Superior temporal gyrus (tissue), 1 donor: Measurements from ENCODE around the gene AJAP1.

Source experiments
- DNase-seq: peaks from one replicate; pipeline ENCODE4 v3.0.0-alpha.2; 2016; ENCODE audit errors: extremely low spot score

AJAP1 gene

GRCh38 chr1:4770713-4771112 is 116.3 kb downstream of the AJAP1 start:
- DNase-seq, result no peak

GRCh38 chr1:4771267-4771666 is 116.9 kb downstream of the AJAP1 start:
- DNase-seq, result no peak

GRCh38 chr1:4771721-4772120 is 117.3 kb downstream of the AJAP1 start:
- no peak for DNase-seq

- DNase-seq, result no peak
Measured at GRCh38 chr1:4772294-4773010, 118.0 kb downstream of the AJAP1 start.

GRCh38 chr1:4773226-4773625 is 118.8 kb downstream of the AJAP1 start:
- DNase-seq, result no peak

- DNase-seq, result no peak
Measured at GRCh38 chr1:4775506-4775905, 121.1 kb downstream of the AJAP1 start.

- DNase-seq, result peak; percentile 81
Measured at GRCh38 chr1:4778056-4778455, 123.6 kb downstream of the AJAP1 start.

GRCh38 chr1:4781646-4782045 is 127.2 kb downstream of the AJAP1 start:
- DNase-seq, result no peak

GRCh38 chr1:4784761-4785160 is 130.4 kb downstream of the AJAP1 start:
- DNase-seq, result no peak

- DNase-seq, result no peak
Measured at GRCh38 chr1:4786055-4786454, 131.6 kb downstream of the AJAP1 start.

- no peak for DNase-seq
Measured at GRCh38 chr1:4787551-4787950, 133.1 kb downstream of the AJAP1 start.

- DNase-seq, result no peak
Measured at GRCh38 chr1:4792565-4792964, 138.2 kb downstream of the AJAP1 start.

GRCh38 chr1:4794020-4794780 is 139.8 kb downstream of the AJAP1 start:
- no peak for DNase-seq

GRCh38 chr1:4796161-4797015 is 142.0 kb downstream of the AJAP1 start:
- DNase-seq, result peak; percentile 19

- DNase-seq, result no peak
Measured at GRCh38 chr1:4797016-4797410, 142.6 kb downstream of the AJAP1 start.

GRCh38 chr1:4797429-4797828 is 143.0 kb downstream of the AJAP1 start:
- no peak for DNase-seq

GRCh38 chr1:4801192-4801924 is 146.9 kb downstream of the AJAP1 start:
- peak; percentile 80 for DNase-seq

- no peak for DNase-seq
Measured at GRCh38 chr1:4802024-4802423, 147.6 kb downstream of the AJAP1 start.

- DNase-seq, result no peak
Measured at GRCh38 chr1:4803335-4803734, 148.9 kb downstream of the AJAP1 start.

GRCh38 chr1:4805987-4806386 is 151.6 kb downstream of the AJAP1 start:
- no peak for DNase-seq

- DNase-seq, result no peak
Measured at GRCh38 chr1:4820543-4820942, 166.1 kb downstream of the AJAP1 start.
